ENCODE results near the gene TPST2. TPM values are rescaled to one million over a fixed set of nuclear protein-coding genes. Genes with fewer than 3 reads are reported as not detected.

Gene TPST2
- total and polyA plus RNA-seq, 10 of the 15 experiments (the other 5 are each of a cell fraction or from before 2014, with no cell fraction given), result 6.3 to 33.7 (median 28.4) TPM

GRCh38 chr22:26524870-26525269 is 65.1 kb downstream of the TPST2 start:
- FAIRE-seq (no peak), DNase-seq (ENCODE audit: low read depth, low spot score) (no peak), ATAC-seq (no peak)
- in situ Hi-C loops (cut with MboI), result no loop called here
- Histone ChIP-seq H3K4me2 (ENCODE audit: control insufficient read depth, insufficient read depth) (no peak overlapping the region), H4K20me1 (ENCODE audit: control insufficient read depth, insufficient read depth) (no peaks in the 10 kb centered on the region), H3K27me3 (replicated peaks in 1 of 2; ENCODE audit: control insufficient read depth in 2 of 2, insufficient read depth in 2 of 2, low read length in 1 of 2) (no peaks in the 10 kb centered on the region), H3K9me3 (replicated peaks; ENCODE audit: control insufficient read depth, insufficient read depth, low read length) (no peaks in the 10 kb centered on the region), H3K27ac (ENCODE audit: control insufficient read depth, insufficient read depth) (no peak overlapping the region), H3K9ac (ENCODE audit: control insufficient read depth, insufficient read depth, low read length) (no peak overlapping the region), H3K36me3 (ENCODE audit: control insufficient read depth in 2 of 2, insufficient read depth in 2 of 2, low read length in 1 of 2) (peaks cover 0 to 14% of the 10 kb centered on the region in 2 experiments; a peak in 2 of 4 replicates), H3K4me3 (no peak overlapping the region), H3K4me1 (ENCODE audit: control insufficient read depth, insufficient read depth, low read length) (no peaks in the 10 kb centered on the region), H2AFZ (ENCODE audit: control insufficient read depth, low read depth, low read length) (no peak overlapping the region), H3K79me2 (ENCODE audit: control insufficient read depth, insufficient read depth, low read length) (no peaks in the 10 kb centered on the region)
- intact Hi-C loops (cut with micrococcal nuclease; ENCODE audit: unreplicated experiment), result no loop called here
- 95% methylated on average over 4 of the region's 4 CpGs for WGBS (ENCODE audit: insufficient coverage, insufficient replicate concordance, low lambda C conversion rate, missing lambda C conversion rate)
- ChIA-PET SMC1A (ENCODE audit: uncharacterized antibody, unreplicated experiment) (interaction anchor here (1.1 to 1.6 kb wide), 2 partner anchors 12 to 119 kb away, joined by 3 read pairs; no protein-coding TSS in a partner anchor), POLR2A (interaction anchor here (1.2 kb wide), 1 partner anchor 12 kb away, joined by 3 read pairs; no protein-coding TSS in a partner anchor), CTCF (no interaction called here), RAD21 (ENCODE audit: unreplicated experiment) (interaction anchor here (0.6 kb wide), 1 partner anchor 128 kb away, joined by 3 read pairs; no protein-coding TSS in a partner anchor)
- TF ChIP-seq ZSCAN29 (IDR thresholded peaks at IDR 0.05) (no peak), ASH2L (IDR thresholded peaks at IDR 0.05; ENCODE audit: borderline replicate concordance, low read depth) (no peak)
- no TSS peak for BruUV-seq (replicated peaks)

- CTCF ChIA-PET, result no interaction called here
- no peak for FAIRE-seq
- in situ Hi-C loops (cut with MboI), result no loop called here
- no peak for TF ChIP-seq NFXL1 (IDR thresholded peaks at IDR 0.05; ENCODE audit: borderline replicate concordance)
- no peak for TF ChIP-seq NR2F1 (conservative IDR thresholded peaks at IDR 0.05)
- TF ChIP-seq TCF12 (IDR thresholded peaks at IDR 0.05; ENCODE audit: low read depth, low read length), result no peak
- no peak for TF ChIP-seq MYB (IDR thresholded peaks at IDR 0.05; ENCODE audit: borderline replicate concordance, low read depth, low read length)
- TF ChIP-seq ZBTB11 (CRISPR knock-in tag; IDR thresholded peaks at IDR 0.05), result no peak
- TF ChIP-seq MLLT1 (IDR thresholded peaks at IDR 0.05), result no peak
- no peak for TF ChIP-seq FOXK2 (IDR thresholded peaks at IDR 0.05)
- no peak for TF ChIP-seq ZNF207 (IDR thresholded peaks at IDR 0.05; ENCODE audit: borderline replicate concordance)
- no peak for TF ChIP-seq MEF2B (IDR thresholded peaks at IDR 0.05; ENCODE audit: partially characterized antibody, poor library complexity, severe bottlenecking)
- TF ChIP-seq KDM1A (IDR thresholded peaks at IDR 0.05; ENCODE audit: borderline replicate concordance), result no peak
- TF ChIP-seq KLF5 (IDR thresholded peaks at IDR 0.05; ENCODE audit: partially characterized antibody), result no peak
- TF ChIP-seq KAT2A (conservative IDR thresholded peaks at IDR 0.05; ENCODE audit: control insufficient read depth, low read depth, low read length), result no peak
- TF ChIP-seq ASH2L (IDR thresholded peaks at IDR 0.05; ENCODE audit: borderline replicate concordance, low read depth), result no peak
Measured at GRCh38 chr22:26522592-26522991, 67.3 kb downstream of the TPST2 start.

More at GRCh38 chr22:26522592-26522991, 67.3 kb downstream of the TPST2 start:
- BruUV-seq (replicated peaks), result no TSS peak
- H3K27me3 ChIP-seq (replicated peaks in 1 of 2; ENCODE audit: control insufficient read depth in 2 of 2, insufficient read depth in 2 of 2, low read length in 1 of 2), result no peaks in the 10 kb centered on the region
- no peaks in the 10 kb centered on the region for H3K9me3 ChIP-seq (replicated peaks; ENCODE audit: control insufficient read depth, insufficient read depth, low read length)
- H3K4me2 ChIP-seq (ENCODE audit: control insufficient read depth, insufficient read depth), result no peak overlapping the region
- intact Hi-C loops (cut with micrococcal nuclease; ENCODE audit: unreplicated experiment), result no loop called here
- ATAC-seq, result no peak
- no peak overlapping the region for H2AFZ ChIP-seq (ENCODE audit: control insufficient read depth, low read depth, low read length)
- ChIA-PET SMC1A (ENCODE audit: uncharacterized antibody, unreplicated experiment) (interaction anchor here (0.9 to 1.3 kb wide), 3 partner anchors 9 to 18 kb away, joined by 3 read pairs; no protein-coding TSS in a partner anchor), RAD21 (ENCODE audit: unreplicated experiment) (no interaction called here), POLR2A (no interaction called here)
- no peak for DNase-seq (ENCODE audit: low read depth, low spot score)
- H3K79me2 ChIP-seq (ENCODE audit: control insufficient read depth, insufficient read depth, low read length), result no peaks in the 10 kb centered on the region
- no peaks in the 10 kb centered on the region for H4K20me1 ChIP-seq (ENCODE audit: control insufficient read depth, insufficient read depth)
- no peak overlapping the region for H3K9ac ChIP-seq (ENCODE audit: control insufficient read depth, insufficient read depth, low read length)
- no peak overlapping the region for H3K4me3 ChIP-seq
- no peaks in the 10 kb centered on the region for H3K4me1 ChIP-seq (ENCODE audit: control insufficient read depth, insufficient read depth, low read length)
- 87% methylated on average over 4 of the region's 4 CpGs for WGBS (ENCODE audit: insufficient coverage, insufficient replicate concordance, low lambda C conversion rate, missing lambda C conversion rate)
- H3K27ac ChIP-seq (ENCODE audit: control insufficient read depth, insufficient read depth), result no peak overlapping the region
- H3K36me3 ChIP-seq (ENCODE audit: control insufficient read depth in 2 of 2, insufficient read depth in 2 of 2, low read length in 1 of 2), result peaks cover 0 to 7% of the 10 kb centered on the region in 2 experiments; a peak in 1 of 4 replicates
